ENCODE measurements around the gene BACE1-AS. TPM values are rescaled to one million over a fixed set of nuclear protein-coding genes. Genes with fewer than 3 reads are reported as not detected.

The BACE1-AS gene
- total and polyA plus RNA-seq, 2 experiments from 2014 or later, result 10.6 to 19.6 TPM

DNA sequence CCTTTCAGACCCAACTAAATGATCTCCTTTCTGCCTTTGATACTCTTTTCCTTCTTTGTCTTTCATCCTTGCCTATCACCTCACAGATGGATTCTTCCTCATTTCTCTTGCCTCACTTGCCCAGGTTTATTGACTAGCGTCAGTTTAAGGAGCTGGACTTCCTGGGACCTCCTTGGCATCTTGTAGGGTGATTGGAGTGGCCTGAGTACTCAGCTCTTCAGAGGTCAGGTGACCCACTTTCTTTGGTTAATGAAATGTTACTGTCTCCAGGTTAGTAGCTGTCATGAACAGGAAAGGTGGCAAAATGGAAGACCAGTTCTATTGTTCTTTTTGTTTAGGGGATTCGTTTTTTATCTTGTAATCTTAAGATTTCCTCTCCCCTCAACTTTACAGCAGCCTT, 4.6 kb upstream of the BACE1-AS start:
- Mint-ChIP-seq H3K4me1 (no peaks in the 10 kb centered on the region), H3K27ac (no peak overlapping the region), H3K27me3 (ENCODE audit: insufficient read depth, low read depth, poor library complexity) (peaks cover 6% of the 10 kb centered on the region), H3K4me3 (no peak overlapping the region), H3K9me3 (no peaks in the 10 kb centered on the region), H3K36me3 (ENCODE audit: low read depth) (peaks cover 48% of the 10 kb centered on the region)
- H3K4me3 ChIP-seq, result no peak overlapping the region
- no peaks in the 10 kb centered on the region for H3K79me2 ChIP-seq (replicated peaks; ENCODE audit: insufficient read depth)
- no peak overlapping the region for H3K4me2 ChIP-seq
- ATAC-seq (no peak), DNase-seq (ENCODE audit: low spot score) (no peak)
- H3K36me3 ChIP-seq (ENCODE audit: insufficient read depth), result peaks cover 7% of the 10 kb centered on the region; the same call in 1 of the 2 replicates
- no peaks in the 10 kb centered on the region for H4K20me1 ChIP-seq (replicated peaks; ENCODE audit: insufficient read depth)
- H3K27me3 ChIP-seq (ENCODE audit: insufficient read depth), result no peaks in the 10 kb centered on the region
- no peaks in the 10 kb centered on the region for H3K9me2 ChIP-seq (ENCODE audit: insufficient read depth)
- no peaks in the 10 kb centered on the region for H3K4me1 ChIP-seq (ENCODE audit: insufficient read depth)
- TF ChIP-seq JUNB (IDR thresholded peaks at IDR 0.05; ENCODE audit: unreplicated experiment), result no peak
- TF ChIP-seq EZH2phosphoT487 (IDR thresholded peaks at IDR 0.05; ENCODE audit: unreplicated experiment), result no peak
- no peak for TF ChIP-seq ZNF331 (CRISPR knock-in tag; IDR thresholded peaks at IDR 0.05; ENCODE audit: low read depth)
- no peak for TF ChIP-seq REST (IDR thresholded peaks at IDR 0.05; ENCODE audit: unreplicated experiment)
- no peak for TF ChIP-seq ZNF462 (CRISPR knock-in tag; IDR thresholded peaks at IDR 0.05)
- TF ChIP-seq POLR2AphosphoS5 (IDR thresholded peaks at IDR 0.05; ENCODE audit: low read depth), result no peak
- TF ChIP-seq EZH2 (IDR thresholded peaks at IDR 0.05; ENCODE audit: low read depth, unreplicated experiment), result no peak
- no peak for TF ChIP-seq ZNF114 (CRISPR knock-in tag; IDR thresholded peaks at IDR 0.05)
- H2AFZ ChIP-seq, result no peak overlapping the region
- H3K27ac ChIP-seq (ENCODE audit: low read depth), result no peak overlapping the region
- no peaks in the 10 kb centered on the region for H3F3A ChIP-seq (replicated peaks; ENCODE audit: low read depth)
